HL-60/S4 treated with phorbol 12-myristate 13-acetate at 8.2 ng/mL for 4 days and 3 days (cell line): ENCODE measurements around the gene CFAP92.
"Not testable (repeated sequence)": the region's sequence is repeated elsewhere in the genome, so short reads cannot be mapped to it uniquely, and the experiment has no call there.

Source experiments
- in situ Hi-C: fragments of 300-500 bp; cut with MboI; formaldehyde crosslinking; loops from 2 replicates; pipeline ENCODE4 v1.15.0; 2022; ENCODE audit warnings: low sequenced_read_pairs

Gene CFAP92

DNA sequence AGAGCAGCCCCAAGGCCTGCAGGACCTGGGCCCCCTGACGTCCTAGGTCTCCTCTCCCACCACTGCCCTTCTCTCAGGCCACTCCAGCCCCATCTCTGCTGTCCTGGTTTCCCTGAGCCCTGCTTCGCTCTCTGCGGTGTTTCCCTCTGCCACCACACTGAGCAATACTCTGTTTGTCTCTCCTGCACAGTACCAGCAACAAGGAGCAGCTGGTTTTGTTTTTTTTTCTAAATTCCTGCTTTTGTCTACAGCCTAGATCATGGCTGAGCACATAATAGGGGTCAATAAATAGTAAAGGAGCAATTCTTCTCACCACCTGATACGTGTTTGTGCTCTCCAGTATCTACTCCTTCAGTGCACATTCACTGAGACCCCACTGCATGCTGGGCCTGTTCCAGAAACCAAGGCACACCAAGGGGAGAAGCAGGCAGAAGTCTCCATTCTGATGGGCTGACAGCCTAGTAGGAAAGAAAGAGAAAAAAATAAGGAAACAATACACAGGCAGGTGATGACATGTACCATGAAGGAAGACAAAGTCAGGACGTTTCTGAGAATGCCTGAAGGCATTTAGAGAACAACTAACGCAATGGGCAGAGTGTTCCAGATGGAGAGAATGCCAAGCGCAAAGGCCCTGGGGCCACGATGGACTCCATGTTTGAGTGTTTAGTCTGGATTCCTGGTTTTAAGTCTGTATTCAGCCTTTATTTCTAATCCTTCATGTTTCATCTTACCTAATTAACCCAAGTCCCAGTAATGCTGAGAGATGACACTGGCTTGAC lies 120.4 kb downstream of the CFAP92 start:
- in situ Hi-C loops, result no loop called here

DNA sequence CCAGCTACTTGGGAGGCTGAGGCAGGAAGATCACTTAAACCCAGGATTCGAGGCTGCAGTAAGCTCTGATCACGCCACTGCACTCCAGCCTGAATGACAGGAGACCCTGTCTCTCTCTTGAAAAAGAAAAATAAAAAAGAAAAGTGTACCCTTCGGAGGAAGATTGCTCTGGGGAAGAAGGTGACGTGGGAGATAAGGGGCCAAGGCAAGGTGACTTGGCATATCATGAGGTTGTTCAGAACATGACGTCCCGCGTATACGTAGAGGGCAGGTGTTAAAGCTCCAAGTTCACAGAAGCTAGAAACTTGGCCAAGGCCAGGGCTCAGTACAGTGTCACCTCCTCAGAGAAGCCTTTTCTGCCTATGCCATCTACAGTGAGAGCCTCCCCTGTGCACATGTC lies 121.1 kb downstream of the CFAP92 start:
- in situ Hi-C loops, result no loop called here

DNA sequence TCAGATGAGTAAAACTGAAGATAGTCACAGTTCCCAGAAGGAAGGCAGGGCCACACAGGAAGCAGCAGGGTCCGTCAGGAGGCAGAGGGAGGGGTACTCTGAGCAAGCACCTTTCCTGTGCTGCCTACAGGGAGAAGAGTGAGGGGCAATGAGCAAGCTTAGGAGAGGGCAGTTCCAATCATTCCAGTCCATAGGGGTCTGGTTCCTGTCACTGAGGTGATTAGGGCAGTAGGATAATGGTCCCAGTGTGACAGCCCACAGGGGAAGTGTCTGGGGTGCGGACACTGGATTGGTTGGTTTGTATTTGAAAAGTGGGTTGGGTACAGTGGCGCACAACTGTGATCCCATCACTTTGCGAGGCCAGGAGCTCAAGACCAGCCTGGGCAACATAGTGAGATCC lies 121.6 kb downstream of the CFAP92 start:
- in situ Hi-C loops, result no loop called here

DNA sequence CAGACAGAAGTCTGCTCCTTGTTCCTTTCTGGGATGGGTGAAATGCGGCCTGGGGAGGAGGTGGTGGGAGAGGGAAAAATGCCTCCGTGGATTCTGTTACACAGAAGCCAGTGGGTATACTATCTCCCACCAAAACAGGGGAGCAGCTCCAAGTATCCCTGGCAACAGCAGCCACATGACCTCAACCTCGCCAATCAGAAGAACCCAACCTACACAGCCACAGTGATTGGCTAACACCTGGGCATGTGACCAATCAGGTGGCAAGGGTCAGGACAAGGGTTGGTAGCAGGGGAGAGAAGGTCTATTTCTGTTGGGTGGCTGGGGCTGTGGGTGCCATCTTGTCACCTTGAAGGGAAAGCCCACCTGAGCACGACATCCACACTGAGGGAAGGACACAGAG lies 123.5 kb downstream of the CFAP92 start:
- in situ Hi-C loops, result no loop called here

DNA sequence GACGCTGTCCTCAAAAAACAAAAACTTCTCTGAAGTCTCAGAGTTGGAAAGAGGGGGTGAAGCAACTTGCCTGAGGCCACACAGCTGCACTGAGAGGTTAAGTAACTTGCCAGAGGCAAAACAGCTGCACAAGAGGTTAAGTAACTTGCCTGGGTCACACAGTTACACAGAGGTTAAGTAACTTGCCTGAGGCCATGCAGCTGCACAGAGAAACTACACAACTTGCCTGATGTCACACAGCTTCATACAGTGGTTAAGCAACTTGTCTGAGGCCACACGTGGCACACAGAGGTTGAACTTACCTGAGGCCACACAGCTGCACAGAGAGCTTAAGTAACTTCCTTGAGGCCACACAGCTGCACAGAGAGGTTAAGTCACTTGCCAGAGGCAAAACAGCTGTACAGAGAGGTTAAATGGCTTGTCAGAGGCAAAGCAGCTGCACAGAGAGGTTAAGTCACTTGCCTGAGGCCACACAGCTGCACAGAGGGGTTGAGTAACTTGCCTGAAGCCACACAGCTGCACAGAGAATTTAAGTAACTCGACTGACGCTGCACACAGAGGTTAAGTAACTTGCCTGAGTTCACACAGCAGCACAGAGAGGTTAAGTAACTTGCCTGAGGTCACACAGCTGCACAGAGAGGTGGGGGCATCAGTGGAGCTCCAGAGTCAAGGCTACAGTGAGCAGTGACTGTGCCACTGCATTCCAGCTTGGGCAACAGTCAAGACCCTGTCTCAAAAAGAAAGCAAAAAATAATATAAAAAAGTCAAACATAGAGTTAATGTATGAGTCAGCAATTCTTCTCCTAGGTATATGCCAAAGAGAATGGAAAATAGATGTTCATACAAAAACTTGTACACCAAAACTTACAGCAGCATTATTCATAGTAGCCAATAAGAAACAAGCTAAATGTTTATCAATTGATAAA lies 126.4 kb downstream of the CFAP92 start:
- in situ Hi-C loops, result no loop called here

DNA sequence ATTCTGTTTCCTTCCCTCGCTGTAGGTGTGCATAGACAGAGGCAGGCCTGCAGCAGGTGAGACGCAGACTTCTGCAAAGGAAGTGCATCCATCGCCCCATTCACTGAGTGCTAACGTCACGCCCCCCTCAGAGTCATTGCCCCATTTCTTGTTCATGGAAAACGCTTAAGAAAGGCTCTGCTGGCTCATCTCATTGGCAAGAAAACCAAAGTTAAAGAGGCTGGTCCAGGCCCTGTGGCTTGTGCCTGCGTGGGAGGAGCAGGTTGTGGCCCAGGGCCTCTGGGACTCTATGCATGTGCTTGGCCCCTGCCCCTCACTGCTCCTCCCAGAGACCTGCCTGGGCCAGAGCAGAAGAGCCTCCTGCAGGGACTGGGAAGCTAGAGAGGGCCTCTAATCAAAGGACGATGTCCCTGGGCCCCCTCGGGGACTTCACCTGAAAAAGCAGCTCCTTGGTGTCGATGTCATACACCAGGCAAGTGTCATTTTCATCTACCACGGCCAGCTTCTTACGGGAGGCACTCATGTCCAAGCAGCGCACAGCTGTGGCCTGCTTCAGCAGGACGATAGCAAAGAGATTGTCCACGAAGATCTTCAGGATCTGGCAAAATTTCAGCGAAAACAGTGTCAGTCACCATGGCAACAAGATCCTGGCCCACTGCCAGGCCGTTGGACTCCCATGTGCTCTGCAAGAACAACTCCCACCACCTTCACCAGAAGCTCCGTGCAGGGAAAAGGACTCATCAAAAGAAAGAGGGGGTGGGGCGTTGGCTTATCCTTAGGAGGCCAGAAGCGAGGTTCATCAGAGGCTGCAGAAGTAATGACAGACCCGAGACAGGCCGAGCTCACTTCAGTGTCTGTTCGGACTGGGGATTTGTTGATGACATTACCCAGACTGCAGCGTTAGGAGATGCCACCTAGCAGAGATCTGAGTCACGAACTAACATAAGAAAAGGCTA lies 128.7 kb downstream of the CFAP92 start:
- in situ Hi-C loops, result not testable (repeated sequence)

DNA sequence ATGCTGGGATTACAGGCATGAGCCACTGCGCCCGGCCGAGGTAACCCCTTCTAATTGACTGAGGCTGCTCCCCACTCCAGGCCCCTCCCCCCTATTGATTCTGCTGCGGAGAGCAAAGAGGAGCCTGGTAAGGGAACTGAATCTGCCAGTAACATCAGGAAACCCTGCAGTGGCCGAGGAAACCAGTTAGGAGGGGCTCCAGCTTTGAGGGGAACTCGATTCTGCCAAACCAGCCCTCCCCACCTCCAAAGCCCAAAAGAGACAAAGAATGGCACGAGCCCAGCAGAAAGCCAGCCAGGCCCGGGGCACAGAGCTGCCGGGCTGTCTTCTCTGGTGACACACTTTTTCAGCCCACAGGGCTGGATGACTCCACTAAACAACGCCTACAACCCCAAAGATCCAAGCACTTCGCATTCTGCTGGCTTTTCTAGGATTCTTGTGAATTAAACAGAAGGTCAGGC lies 129.5 kb downstream of the CFAP92 start:
- in situ Hi-C loops, result no loop called here

DNA sequence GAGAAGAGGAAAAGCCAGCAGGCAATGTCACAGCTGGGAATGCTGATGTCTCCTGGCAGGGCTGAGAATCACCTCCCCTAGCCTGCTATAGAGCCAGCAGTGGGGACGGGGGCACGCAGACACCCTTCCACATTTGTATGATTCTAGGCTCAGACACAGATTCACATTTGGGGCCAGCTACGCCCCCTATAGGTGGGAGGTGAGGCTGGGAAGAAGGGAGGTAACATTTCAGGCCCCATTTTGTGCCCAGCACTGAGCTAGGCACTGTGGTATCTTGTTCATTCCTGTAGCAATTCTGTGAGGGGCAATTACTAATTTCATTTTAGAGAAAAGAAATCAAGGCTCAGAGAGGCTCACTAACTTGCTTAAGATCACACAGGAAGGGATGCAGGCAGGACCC lies 130.3 kb downstream of the CFAP92 start:
- in situ Hi-C loops, result no loop called here

DNA sequence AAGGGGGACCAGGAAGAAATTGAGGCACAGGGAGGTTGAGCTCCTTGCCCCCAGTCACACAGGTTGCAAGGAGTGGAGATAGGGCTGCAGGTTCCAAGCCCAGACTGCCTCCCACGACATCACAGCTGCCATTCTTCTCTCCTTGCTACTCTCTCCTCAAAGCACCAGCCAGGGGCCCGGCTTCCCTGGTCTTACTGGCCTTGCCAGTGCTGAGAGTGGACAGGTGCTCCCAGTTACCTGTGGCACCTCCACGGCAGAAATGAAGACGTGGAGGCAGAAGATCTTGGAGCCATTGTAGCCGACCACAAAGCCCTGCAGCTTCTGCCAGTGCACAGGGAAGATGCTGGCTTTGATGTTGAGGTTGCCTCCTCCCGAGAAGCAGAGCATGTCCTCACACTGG lies 132.4 kb downstream of the CFAP92 start:
- in situ Hi-C loops, result no loop called here
